ENCODE data around the gene TFPI. TPM values are rescaled to one million over a fixed set of nuclear protein-coding genes. Genes with fewer than 3 reads are reported as not detected.

TFPI gene
- total RNA-seq, 1 donor from 2014 or later, result 56.6 TPM

- peaks cover 4% of the 10 kb centered on the region for H3K36me3 Mint-ChIP-seq (ENCODE audit: low read depth, unreplicated experiment)
- no peak overlapping the region for H3K27ac Mint-ChIP-seq (ENCODE audit: unreplicated experiment)
- Histone ChIP-seq H3K9me3 (ENCODE audit: insufficient read depth, low read depth, low read length) (no peaks in the 10 kb centered on the region), H3K36me3 (ENCODE audit: insufficient read depth, low read length) (no peaks in the 10 kb centered on the region), H3K27ac (ENCODE audit: low read depth, low read length) (peak overlapping the region; percentile 96), H2AFZ (ENCODE audit: low read depth, low read length) (no peak overlapping the region), H3K79me2 (ENCODE audit: insufficient read depth, low read length) (peaks cover 44% of the 10 kb centered on the region), H3K4me1 (ENCODE audit: insufficient read depth, low read length) (peaks cover 67% of the 10 kb centered on the region), H3K27me3 (ENCODE audit: insufficient read depth, low read length) (no peaks in the 10 kb centered on the region), H3K4me2 (ENCODE audit: low read length) (peak overlapping the region; percentile 48), H3K9ac (ENCODE audit: low read length) (no peak overlapping the region), H3K4me3 (ENCODE audit: insufficient read depth, low read depth, low read length) (no peak overlapping the region), H4K20me1 (ENCODE audit: insufficient read depth, low read length) (no peaks in the 10 kb centered on the region)
- no peak overlapping the region for H3K4me3 Mint-ChIP-seq (ENCODE audit: unreplicated experiment)
- TF ChIP-seq CTCF (IDR thresholded peaks at IDR 0.05; ENCODE audit: insufficient read depth, low read depth, low read length) (no peak), EZH2 (IDR thresholded peaks at IDR 0.05; ENCODE audit: insufficient read depth, low read length) (no peak)
- no peaks in the 10 kb centered on the region for H3K9me3 Mint-ChIP-seq (ENCODE audit: unreplicated experiment)
- no peak for FAIRE-seq
- H3K27me3 Mint-ChIP-seq (ENCODE audit: low read depth, unreplicated experiment), result no peaks in the 10 kb centered on the region
- peak; percentile 47 for DNase-seq (ENCODE audit: low read depth)
- H3K4me1 Mint-ChIP-seq (ENCODE audit: low read depth, unreplicated experiment), result peaks cover 45% of the 10 kb centered on the region
These were observed 8.9 kb downstream of the TFPI start for GRCh38 chr2:187545238-187545751.

GRCh38 chr2:187544371-187545080, 9.7 kb downstream of the TFPI start:
- H3K4me1 ChIP-seq (ENCODE audit: insufficient read depth, low read length), result peaks cover 73% of the 10 kb centered on the region
- no peaks in the 10 kb centered on the region for H3K9me3 Mint-ChIP-seq (ENCODE audit: unreplicated experiment)

More at GRCh38 chr2:187544371-187545080, 9.7 kb downstream of the TFPI start:
- FAIRE-seq (peak; percentile 56), DNase-seq (ENCODE audit: low read depth) (peak; percentile 61)
- Histone ChIP-seq H3K9me3 (ENCODE audit: insufficient read depth, low read depth, low read length) (no peaks in the 10 kb centered on the region), H2AFZ (ENCODE audit: low read depth, low read length) (no peak overlapping the region), H3K79me2 (ENCODE audit: insufficient read depth, low read length) (peaks cover 44% of the 10 kb centered on the region), H3K9ac (ENCODE audit: low read length) (peak overlapping the region; percentile 17), H3K36me3 (ENCODE audit: insufficient read depth, low read length) (no peaks in the 10 kb centered on the region), H3K4me3 (ENCODE audit: insufficient read depth, low read depth, low read length) (no peak overlapping the region), H3K27ac (ENCODE audit: low read depth, low read length) (peak overlapping the region; percentile 96), H4K20me1 (ENCODE audit: insufficient read depth, low read length) (no peaks in the 10 kb centered on the region), H3K27me3 (ENCODE audit: insufficient read depth, low read length) (no peaks in the 10 kb centered on the region), H3K4me2 (ENCODE audit: low read length) (peak overlapping the region; percentile 20)
- H3K27me3 Mint-ChIP-seq (ENCODE audit: low read depth, unreplicated experiment), result no peaks in the 10 kb centered on the region
- no peak for TF ChIP-seq CTCF (IDR thresholded peaks at IDR 0.05; ENCODE audit: insufficient read depth, low read depth, low read length)
- no peaks in the 10 kb centered on the region for H3K36me3 Mint-ChIP-seq (ENCODE audit: low read depth, unreplicated experiment)
- no peak overlapping the region for H3K4me3 Mint-ChIP-seq (ENCODE audit: unreplicated experiment)
- H3K27ac Mint-ChIP-seq (ENCODE audit: unreplicated experiment), result peak overlapping the region; percentile 60
- peaks cover 40% of the 10 kb centered on the region for H3K4me1 Mint-ChIP-seq (ENCODE audit: low read depth, unreplicated experiment)
